ENCODE data around the gene ZNF488.

The ZNF488 gene

GRCh38 chr10:47348138-47348651 lies 35.9 kb downstream of the ZNF488 start, which contains the start of gene RBP3:
Gene RBP3, plus strand, starts transcription at chr10:47348363. Its CDS starts 122 bp downstream, at chr10:47348485.
- TF ChIP-seq, protein P1, sequence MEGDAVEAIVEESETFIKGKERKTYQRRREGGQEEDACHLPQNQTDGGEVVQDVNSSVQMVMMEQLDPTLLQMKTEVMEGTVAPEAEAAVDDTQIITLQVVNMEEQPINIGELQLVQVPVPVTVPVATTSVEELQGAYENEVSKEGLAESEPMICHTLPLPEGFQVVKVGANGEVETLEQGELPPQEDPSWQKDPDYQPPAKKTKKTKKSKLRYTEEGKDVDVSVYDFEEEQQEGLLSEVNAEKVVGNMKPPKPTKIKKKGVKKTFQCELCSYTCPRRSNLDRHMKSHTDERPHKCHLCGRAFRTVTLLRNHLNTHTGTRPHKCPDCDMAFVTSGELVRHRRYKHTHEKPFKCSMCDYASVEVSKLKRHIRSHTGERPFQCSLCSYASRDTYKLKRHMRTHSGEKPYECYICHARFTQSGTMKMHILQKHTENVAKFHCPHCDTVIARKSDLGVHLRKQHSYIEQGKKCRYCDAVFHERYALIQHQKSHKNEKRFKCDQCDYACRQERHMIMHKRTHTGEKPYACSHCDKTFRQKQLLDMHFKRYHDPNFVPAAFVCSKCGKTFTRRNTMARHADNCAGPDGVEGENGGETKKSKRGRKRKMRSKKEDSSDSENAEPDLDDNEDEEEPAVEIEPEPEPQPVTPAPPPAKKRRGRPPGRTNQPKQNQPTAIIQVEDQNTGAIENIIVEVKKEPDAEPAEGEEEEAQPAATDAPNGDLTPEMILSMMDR (IDR thresholded peaks at IDR 0.05; ENCODE audit: insufficient read depth, missing control alignments) = no peak
- no peak for FAIRE-seq
- DNase-seq (ENCODE audit: insufficient read length, low spot score) = peak; percentile 98

- TF ChIP-seq, protein P1 (IDR thresholded peaks at IDR 0.05; ENCODE audit: insufficient read depth, missing control alignments) = no peak
- no peak for FAIRE-seq
These were observed 36.8 kb downstream of the ZNF488 start for GRCh38 chr10:47347303-47347675.

GRCh38 chr10:47346581-47347302 lies 37.4 kb downstream of the ZNF488 start:
- FAIRE-seq (no peak), DNase-seq (ENCODE audit: insufficient read length, low spot score) (peak; percentile 80)
- TF ChIP-seq, protein P1 (IDR thresholded peaks at IDR 0.05; ENCODE audit: insufficient read depth, missing control alignments) = no peak

More at GRCh38 chr10:47347303-47347675, 36.8 kb downstream of the ZNF488 start:
- no peak for DNase-seq (ENCODE audit: insufficient read length, low spot score)

- no peak for FAIRE-seq
- no peak for DNase-seq (ENCODE audit: insufficient read length, low spot score)
- TF ChIP-seq, protein P1 (IDR thresholded peaks at IDR 0.05; ENCODE audit: insufficient read depth, missing control alignments) = no peak
These were observed 38.9 kb downstream of the ZNF488 start for GRCh38 chr10:47344996-47345870.

GRCh38 chr10:47340608-47341170 lies 43.4 kb downstream of the ZNF488 start:
- FAIRE-seq = no peak

DNA sequence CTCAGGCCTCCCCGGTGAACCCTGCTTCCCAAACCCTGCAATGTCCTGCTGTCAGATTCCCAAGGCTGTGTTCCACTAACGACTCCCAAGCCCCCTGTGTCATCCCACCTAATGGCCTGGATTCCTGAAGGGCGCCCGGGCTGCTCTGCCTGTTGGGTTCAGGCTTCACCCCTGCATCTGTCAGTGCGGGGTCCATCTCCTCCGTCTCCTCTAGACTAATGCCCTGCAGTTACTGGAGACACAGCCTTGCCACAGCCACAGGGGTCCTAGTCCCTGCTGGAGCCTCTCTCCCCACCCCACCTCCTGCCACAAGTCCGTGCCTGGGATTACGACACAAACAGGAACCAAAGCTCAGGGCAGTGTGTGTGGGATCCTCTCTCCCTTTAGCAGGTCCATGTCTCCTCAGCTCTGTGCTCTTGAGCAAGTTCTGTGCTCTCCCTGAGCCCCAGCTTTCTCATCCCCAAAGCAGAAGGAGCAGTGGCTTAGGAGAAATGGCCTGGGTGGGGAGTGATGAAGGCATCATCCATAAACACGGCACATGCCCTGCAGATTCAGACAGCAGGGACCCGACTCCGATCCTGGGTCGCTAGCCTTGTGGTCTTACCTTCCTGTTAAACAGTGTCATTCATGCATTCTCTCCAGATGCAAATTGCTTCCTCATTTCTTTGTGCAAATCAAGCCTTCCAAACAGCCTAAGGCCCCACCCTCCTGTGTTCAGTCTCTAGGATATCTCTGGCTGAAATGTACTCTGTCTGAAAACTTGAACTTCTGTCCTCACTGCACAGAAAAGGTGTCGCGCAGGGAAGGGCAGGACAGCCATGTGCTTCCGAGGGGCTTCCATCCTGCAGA lies 44.1 kb downstream of the ZNF488 start:
- TF ChIP-seq, protein P1 (IDR thresholded peaks at IDR 0.05; ENCODE audit: insufficient read depth, missing control alignments) = no peak
- FAIRE-seq (no peak), DNase-seq (ENCODE audit: insufficient read length, low spot score) (no peak)

More at GRCh38 chr10:47340608-47341170, 43.4 kb downstream of the ZNF488 start:
- TF ChIP-seq, protein P1 (IDR thresholded peaks at IDR 0.05; ENCODE audit: insufficient read depth, missing control alignments) = peak; percentile 88
- peak; percentile 75 for DNase-seq (ENCODE audit: insufficient read length, low spot score)

All from D721Med (cell line).